Transverse colon (tissue), 4 donors: ENCODE measurements around the gene PLD6. TPM values are rescaled to one million over a fixed set of nuclear protein-coding genes. Genes with fewer than 3 reads are reported as not detected.

Source experiments
- DNase-seq: peaks from one replicate; pipeline ENCODE4 v3.0.0-alpha.2; 2019
- H3K27ac ChIP-seq, 4 donors: fragments of 200-600 bp; sonication (generic); 2 replicates each; pipeline ENCODE4 v1.5.1; 2016 to 2018; ENCODE audit warnings: inconsistent platforms in 4 of 4
- H3K27me3 ChIP-seq: fragments of 200-600 bp; sonication (generic); 2 replicates; pipeline ENCODE4 v1.5.1; 2017; ENCODE audit warnings: inconsistent platforms
- H3K36me3 ChIP-seq, 4 donors: fragments of 200-600 bp; sonication (generic); 2 replicates each; pipeline ENCODE4 v1.5.1; 2017 to 2019; ENCODE audit warnings: inconsistent platforms in 4 of 4
- H3K4me1 ChIP-seq, 4 donors: fragments of 200-600 bp; sonication (generic); 2 replicates each; pipeline ENCODE4 v1.5.1; 2017 to 2020; ENCODE audit warnings: inconsistent platforms in 4 of 4
- H3K4me3 ChIP-seq, 4 donors: fragments of 200-600 bp; sonication (generic); 1 replicate in 1 of 4; 2 replicates in 3 of 4; pipeline versions ENCODE4 v1.5.1 to v1.6.1; 2017 to 2019; ENCODE audit warnings: inconsistent platforms in 4 of 4
- H3K9me3 ChIP-seq, 2 donors: fragments of 200-600 bp; sonication (generic); 2 replicates each; pipeline ENCODE4 v1.5.1; 2017 to 2019; ENCODE audit warnings: inconsistent platforms in 2 of 2
- CTCF ChIP-seq, 5 experiments: fragments of 200-600 bp in 3 of 5; fragments of 450-650 bp in 2 of 5; sonication (generic) in 3 of 5; IDR thresholded peaks; 1 replicate in 2 of 5; 2 replicates in 3 of 5; pipeline ENCODE4 v1.5.1; 2016 to 2017; ENCODE audit warnings: antibody characterized with exemption in 5 of 5, inconsistent platforms in 3 of 5, mild to moderate bottlenecking in 2 of 5, moderate library complexity in 1 of 5
- EP300 ChIP-seq: sonication (generic); formaldehyde crosslinking; IDR thresholded peaks from one replicate; pipeline ENCODE4 v1.6.1; 2017; ENCODE audit warnings: antibody characterized with exemption, low read depth
- POLR2A ChIP-seq: fragments of 450-650 bp; IDR thresholded peaks from one replicate; pipeline ENCODE4 v1.6.1; 2016; ENCODE audit warnings: antibody characterized with exemption, mild to moderate bottlenecking, moderate library complexity
- POLR2AphosphoS5 ChIP-seq, 3 donors: sonication (generic); formaldehyde crosslinking; IDR thresholded peaks; one replicate each; pipeline ENCODE4 v1.6.1; 2016; ENCODE audit warnings: antibody characterized with exemption in 3 of 3
- WGBS, 2 donors: methylation state at CpG; one replicate each; pipeline ENCODE4 v1.1.5; 2018; ENCODE audit warnings: low coverage in 1 of 2; 5-methylcytosine and 5-hydroxymethylcytosine counted together
- in situ Hi-C, 4 donors: fragments of 200-750 bp; cut with MboI; loops; one replicate each; pipeline versions ENCODE4 v1.15.0 to v1.15.1; 2017; ENCODE audit warnings: low sequenced_read_pairs in 3 of 4, low pct_ligation_motif_present in 1 of 4, low pct_unique_long_range_greater_than_20kb in 1 of 4
- intact Hi-C: fragments of 100-400 bp; cut with DNase I; formaldehyde crosslinking; loops from one replicate; pipeline ENCODE4 v1.15.1; 2023; ENCODE audit warnings: low total_unique reads
- total RNA-seq, 4 donors: library from RNA; depleted of rRNA; stranded (reverse); fragments of >200 nt; gene quantifications; one replicate each; pipeline ENCODE4 v1.1.0, GENCODE V29; 2016

The PLD6 gene
- total RNA-seq, 4 donors from 2014 or later = 0.75 to 3.2 (median 1.4) TPM; not detected in 1

- H3K27ac ChIP-seq = no peak overlapping the region
- no peaks in the 10 kb centered on the region for H3K27me3 ChIP-seq
- DNase-seq = no peak
- WGBS, 2 donors = 97% methylated on average over 10 of the region's 10 CpGs; no CpG with 5 or more reads in 1 of the 2 donors
- H3K4me3 ChIP-seq = no peak overlapping the region
- TF ChIP-seq CTCF (IDR thresholded peaks at IDR 0.05) = no peak
- peaks cover 0 to 49% (median 18%) of the 10 kb centered on the region in 4 donors for H3K36me3 ChIP-seq
- intact Hi-C loops (no loop called here), in situ Hi-C loops (no loop called here)
- no peaks in the 10 kb centered on the region for H3K4me1 ChIP-seq
- no peaks in the 10 kb centered on the region for H3K9me3 ChIP-seq
Measured at GRCh38 chr17:17167986-17168385, 38.1 kb downstream of the PLD6 start.

- Histone ChIP-seq H3K36me3 (peaks cover 0 to 46% (median 17%) of the 10 kb centered on the region in 4 donors), H3K4me1 (no peaks in the 10 kb centered on the region), H3K9me3 (no peaks in the 10 kb centered on the region), H3K4me3 (no peak overlapping the region), H3K27me3 (no peaks in the 10 kb centered on the region), H3K27ac (no peak overlapping the region)
- no peak for TF ChIP-seq POLR2A
- TF ChIP-seq CTCF (IDR thresholded peaks at IDR 0.05) = no peak
- no peak for TF ChIP-seq EP300
- TF ChIP-seq POLR2AphosphoS5 (IDR thresholded peaks at IDR 0.05) = no peak
- WGBS, 2 donors = 91% methylated on average over 10 of the region's 10 CpGs; no CpG with 5 or more reads in 1 of the 2 donors
- in situ Hi-C loops = no loop called here
- intact Hi-C loops = no loop called here
- no peak for DNase-seq
Measured at GRCh38 chr17:17167356-17167755, 38.8 kb downstream of the PLD6 start.

GRCh38 chr17:17166446-17166845 lies 39.7 kb downstream of the PLD6 start:
- in situ Hi-C loops (no loop called here), intact Hi-C loops (no loop called here)
- no peak overlapping the region for H3K4me3 ChIP-seq
- H3K36me3 ChIP-seq = peaks cover 0 to 43% (median 21%) of the 10 kb centered on the region in 4 donors
- H3K27ac ChIP-seq = no peak overlapping the region
- no peaks in the 10 kb centered on the region for H3K27me3 ChIP-seq
- H3K4me1 ChIP-seq = no peaks in the 10 kb centered on the region
- TF ChIP-seq CTCF (IDR thresholded peaks at IDR 0.05) = no peak
- no peak for TF ChIP-seq POLR2AphosphoS5 (IDR thresholded peaks at IDR 0.05)
- no peak for TF ChIP-seq POLR2A
- no peak for TF ChIP-seq EP300
- no peak for DNase-seq
- H3K9me3 ChIP-seq = no peaks in the 10 kb centered on the region
- 96% methylated on average over 8 of the region's 8 CpGs; no CpG with 5 or more reads in 1 of the 2 donors for WGBS, 2 donors

- H3K9me3 ChIP-seq = no peaks in the 10 kb centered on the region
- in situ Hi-C loops = no loop called here
- TF ChIP-seq POLR2AphosphoS5 (IDR thresholded peaks at IDR 0.05) = no peak
- no peak for TF ChIP-seq POLR2A
- TF ChIP-seq CTCF (IDR thresholded peaks at IDR 0.05) = no peak
- no peak for TF ChIP-seq EP300
- 93% methylated on average over 16 of the region's 23 CpGs; no CpG with 5 or more reads in 1 of the 2 donors for WGBS, 2 donors
- no peaks in the 10 kb centered on the region for H3K4me1 ChIP-seq
- no peak overlapping the region for H3K27ac ChIP-seq
- no peaks in the 10 kb centered on the region for H3K27me3 ChIP-seq
- peaks cover 0 to 48% (median 23%) of the 10 kb centered on the region in 4 donors for H3K36me3 ChIP-seq
- intact Hi-C loops = no loop called here
- H3K4me3 ChIP-seq = no peak overlapping the region
- no peak for DNase-seq
Measured at GRCh38 chr17:17165666-17166308, 40.3 kb downstream of the PLD6 start.
